HG02798 (cell line): ENCODE data around the gene ALKBH1.
"Not testable (repeated sequence)": the region's sequence is repeated elsewhere in the genome, so short reads cannot be mapped to it uniquely, and the experiment has no call there.

Experiments
- ATAC-seq: cut with Tn5 transposase; IDR thresholded peaks from one replicate; pipeline ENCODE4 v1.9.1; 2021; ENCODE audit warnings: mild to moderate bottlenecking; ENCODE audit not compliant: unreplicated experiment, poor library complexity

Gene ALKBH1

DNA sequence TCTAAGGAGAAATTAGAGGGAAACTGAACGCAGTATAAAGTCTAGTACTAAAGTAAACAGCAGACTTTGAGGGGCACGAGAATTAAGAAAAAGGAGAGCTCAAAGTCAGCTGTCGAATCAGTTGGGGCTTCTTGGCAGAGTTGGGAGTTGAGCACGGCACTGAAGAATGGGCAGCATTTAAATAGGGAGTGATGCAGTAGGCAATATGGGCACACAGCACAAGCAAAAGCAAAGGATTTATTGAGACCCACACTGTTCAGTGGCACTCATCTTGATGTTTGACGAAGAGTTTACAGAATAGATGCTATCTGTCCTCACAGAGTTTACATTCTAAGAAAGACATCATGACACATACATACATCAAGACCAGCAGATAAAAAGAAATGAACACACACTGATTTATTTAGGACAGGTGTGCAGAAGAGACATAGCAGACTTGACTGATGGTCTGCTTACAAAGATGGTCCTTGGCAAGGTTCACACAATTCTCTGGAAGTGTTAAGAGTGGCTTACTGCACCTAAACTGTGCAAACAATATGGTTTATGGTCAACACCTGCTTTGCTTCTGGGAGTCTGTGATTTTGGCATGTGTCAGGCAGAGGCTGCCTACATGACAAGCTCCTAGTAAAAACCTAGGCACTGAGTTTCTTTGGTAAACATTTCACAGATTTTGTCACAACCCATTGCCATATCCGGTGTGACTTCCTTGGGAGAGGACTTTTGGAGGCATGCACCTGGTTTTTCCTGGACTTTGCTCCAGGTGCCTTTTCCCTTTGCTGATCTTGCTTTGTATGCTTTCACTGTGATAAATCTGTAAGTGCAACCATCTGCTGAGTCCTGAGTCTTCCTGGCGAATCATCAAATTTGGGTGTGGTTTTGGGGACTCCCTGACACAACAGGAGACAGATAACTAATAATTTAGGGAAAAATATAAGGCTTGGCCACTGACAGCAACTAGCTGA is 26.3 kb downstream of the ALKBH1 start:
- no peak for ATAC-seq

DNA sequence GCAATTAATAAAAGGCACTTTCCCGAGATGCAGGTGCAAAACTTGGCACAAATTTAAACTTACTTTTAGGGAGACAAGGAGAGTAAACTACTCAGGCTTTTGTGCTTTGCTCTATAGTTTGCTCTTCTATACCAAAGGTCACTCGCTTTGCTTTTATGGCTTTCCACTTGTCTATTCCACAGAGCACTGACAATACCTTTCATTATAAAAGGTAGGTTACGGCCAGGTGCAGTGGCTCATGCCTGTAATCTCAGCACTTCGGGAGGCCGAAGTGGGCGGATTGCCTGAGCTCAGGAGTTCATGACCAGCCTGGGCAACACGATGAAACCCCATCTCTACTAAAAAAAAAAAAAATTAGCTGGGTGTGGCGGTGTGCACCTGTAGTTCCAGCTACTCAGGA is 32.9 kb downstream of the ALKBH1 start:
- ATAC-seq = no peak

DNA sequence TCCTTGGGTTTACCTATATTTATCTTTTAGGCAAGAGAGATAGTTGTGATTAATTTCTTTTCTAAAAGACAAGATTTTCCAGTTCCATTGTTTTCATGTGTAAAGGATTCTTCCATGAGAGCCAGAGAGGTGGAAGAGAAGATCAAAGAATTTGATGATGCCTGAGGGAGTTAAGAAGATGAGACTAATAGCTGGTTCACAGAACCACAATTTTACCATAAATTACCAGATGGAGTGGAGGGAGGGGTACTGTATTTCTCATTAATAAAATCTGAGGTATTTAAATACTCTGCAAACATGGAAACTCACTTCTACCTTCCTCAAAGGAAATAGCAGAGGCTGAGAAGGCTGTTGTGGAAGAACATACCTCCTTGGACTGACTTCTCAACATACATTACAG is 34.6 kb downstream of the ALKBH1 start:
- ATAC-seq = no peak

DNA sequence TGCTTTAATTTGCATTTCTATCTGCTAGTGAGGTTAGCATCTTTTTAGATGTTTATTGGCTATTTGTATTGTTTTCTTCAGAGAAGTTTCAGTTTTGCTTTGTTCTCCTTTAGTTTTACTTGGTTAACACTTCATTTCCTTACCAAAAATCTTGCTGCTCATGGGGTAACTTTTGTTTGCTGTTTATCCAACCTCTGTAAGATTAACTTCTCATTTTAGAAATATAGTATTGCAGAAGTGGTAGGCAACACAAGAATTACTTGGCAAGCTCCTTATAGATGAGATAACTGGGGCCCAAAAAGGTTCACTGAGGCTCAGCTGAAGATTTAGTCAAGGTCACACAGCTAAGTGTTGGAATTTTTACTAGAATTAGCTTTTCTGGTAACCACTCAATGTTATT is 40.5 kb downstream of the ALKBH1 start:
- ATAC-seq = no peak

DNA sequence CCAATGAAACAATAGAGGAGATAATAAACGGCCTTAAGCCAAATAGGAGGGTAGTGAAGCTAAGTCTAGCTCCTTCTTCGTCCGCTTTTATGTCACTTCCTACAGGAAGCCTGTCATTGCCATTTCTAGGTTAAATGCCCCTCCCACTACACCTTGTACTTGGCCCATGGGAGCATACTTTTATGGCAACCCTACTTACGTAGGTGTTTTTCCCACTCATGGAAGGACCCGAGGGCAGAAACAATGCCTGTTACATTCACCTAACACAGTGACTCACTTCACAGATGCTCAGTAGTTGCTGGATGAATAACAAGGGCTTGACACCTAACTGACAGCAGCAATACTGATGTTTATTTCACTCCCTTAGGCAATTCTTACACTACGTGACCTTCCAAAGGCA is 44.5 kb downstream of the ALKBH1 start:
- ATAC-seq = no peak

DNA sequence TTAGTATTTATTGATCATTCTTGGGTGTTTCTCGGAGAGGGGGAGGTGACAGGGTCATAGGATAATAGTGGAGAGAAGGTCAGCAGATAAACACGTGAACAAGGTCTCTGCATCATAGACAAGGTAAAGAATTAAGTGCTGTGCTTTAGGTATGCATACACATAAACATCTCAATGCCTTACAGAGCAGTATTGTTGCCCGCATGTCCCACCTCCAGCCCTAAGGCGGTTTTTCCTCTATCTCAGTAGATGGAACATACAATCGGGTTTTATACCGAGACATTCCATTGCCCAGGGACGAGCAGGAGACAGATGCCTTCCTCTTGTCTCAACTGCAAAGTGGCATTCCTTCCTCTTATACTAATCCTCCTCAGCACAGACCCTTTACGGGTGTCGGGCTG is 46.3 kb downstream of the ALKBH1 start:
- ATAC-seq = not testable (repeated sequence)

DNA sequence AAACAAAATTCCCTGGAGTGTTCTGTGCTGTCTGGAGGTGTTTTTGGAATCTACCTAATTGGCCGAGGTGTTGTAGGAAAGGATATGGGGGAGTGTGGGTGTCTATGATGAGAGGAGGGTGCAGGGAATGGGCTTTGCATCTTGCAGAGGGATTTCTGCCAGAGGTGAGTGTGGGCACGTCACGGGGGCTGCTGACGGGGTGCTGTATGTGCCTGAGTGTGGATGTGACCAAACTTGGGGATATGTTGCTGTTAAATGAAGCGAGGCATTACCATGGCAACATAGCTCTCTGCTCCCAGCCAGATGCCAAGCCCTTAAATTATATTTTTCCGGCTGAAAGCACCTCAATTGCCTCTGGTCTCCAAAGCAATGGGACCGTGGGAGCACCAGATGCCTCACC is 47.1 kb downstream of the ALKBH1 start:
- ATAC-seq = no peak

DNA sequence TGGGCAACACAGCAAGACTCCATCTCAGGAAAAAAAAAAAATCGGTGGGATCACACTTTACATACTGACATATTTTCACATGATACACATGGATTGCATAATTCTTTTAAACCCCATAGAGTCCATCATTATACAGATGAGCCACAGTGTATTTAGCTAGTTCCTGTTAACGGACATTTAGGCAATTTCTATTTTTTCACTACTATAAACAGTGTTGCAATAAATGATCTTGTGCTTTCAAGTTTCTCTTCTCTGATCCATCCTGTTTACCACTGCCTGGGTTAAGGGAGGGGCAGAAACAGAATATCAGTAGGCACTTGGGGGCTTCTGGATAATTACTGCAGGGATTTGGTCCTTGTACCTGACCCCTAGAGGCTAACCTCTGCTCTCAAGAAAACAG is 48.0 kb downstream of the ALKBH1 start:
- no peak for ATAC-seq

DNA sequence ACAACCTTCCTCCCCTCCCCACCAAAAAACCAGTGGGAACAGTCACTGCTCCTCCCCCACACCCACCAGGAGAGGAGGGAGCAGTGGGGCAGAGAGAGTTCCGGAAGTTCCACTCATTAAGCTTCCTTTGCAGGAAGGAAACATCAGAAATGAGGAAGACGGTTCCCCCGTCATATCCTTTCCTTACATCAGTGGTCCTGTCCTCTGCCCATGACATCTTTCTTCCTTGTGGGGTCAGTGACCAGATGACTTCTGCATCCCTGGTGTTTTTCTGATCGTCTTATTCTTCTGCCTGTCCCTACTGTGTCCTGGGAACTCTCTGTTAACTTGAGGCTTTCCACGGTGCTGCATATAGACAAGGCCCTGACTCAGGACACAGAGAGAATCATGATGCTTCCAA is 50.5 kb downstream of the ALKBH1 start:
- no peak for ATAC-seq

DNA sequence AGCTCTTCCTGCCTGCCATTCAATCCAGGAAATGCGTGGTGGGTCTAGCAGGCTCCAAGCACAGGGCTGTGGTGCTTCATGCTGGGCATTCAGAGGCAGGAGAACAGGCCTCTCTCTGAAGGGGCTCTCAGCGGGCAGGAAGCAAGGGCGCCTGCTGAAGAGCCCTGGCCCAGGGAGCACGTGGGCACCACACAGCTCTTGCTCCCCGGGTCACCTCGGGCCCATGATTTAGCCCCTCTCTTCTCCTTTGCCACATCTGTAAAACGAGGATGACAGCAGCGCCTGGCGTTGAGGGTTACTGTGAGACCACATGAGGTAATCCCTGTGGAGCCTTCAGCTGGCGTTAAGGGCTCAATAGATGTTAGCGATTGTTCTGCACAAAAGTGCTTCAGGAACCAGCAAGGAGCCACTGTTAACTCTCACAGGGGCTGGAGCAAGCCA is 53.8 kb downstream of the ALKBH1 start:
- no peak for ATAC-seq

DNA sequence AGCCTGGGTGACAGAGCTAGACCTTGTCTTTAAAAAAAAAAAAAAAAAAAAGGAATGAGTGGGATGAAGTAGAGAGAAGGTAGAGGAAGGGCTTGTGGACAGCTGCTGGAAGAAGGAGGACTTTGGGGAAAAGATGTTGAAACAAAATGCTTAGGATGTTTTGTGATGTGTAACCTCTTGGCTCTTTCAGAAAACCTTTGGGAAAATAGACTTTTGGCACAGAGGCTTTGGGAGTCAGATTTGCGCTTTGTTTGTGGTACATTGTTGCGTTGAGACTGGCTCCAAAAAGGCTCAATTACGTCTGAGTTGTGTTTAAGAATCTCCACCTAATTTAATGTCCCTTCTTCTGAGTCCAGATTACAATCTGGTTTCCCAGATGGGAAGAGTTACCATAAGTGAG is 58.5 kb downstream of the ALKBH1 start:
- no peak for ATAC-seq

DNA sequence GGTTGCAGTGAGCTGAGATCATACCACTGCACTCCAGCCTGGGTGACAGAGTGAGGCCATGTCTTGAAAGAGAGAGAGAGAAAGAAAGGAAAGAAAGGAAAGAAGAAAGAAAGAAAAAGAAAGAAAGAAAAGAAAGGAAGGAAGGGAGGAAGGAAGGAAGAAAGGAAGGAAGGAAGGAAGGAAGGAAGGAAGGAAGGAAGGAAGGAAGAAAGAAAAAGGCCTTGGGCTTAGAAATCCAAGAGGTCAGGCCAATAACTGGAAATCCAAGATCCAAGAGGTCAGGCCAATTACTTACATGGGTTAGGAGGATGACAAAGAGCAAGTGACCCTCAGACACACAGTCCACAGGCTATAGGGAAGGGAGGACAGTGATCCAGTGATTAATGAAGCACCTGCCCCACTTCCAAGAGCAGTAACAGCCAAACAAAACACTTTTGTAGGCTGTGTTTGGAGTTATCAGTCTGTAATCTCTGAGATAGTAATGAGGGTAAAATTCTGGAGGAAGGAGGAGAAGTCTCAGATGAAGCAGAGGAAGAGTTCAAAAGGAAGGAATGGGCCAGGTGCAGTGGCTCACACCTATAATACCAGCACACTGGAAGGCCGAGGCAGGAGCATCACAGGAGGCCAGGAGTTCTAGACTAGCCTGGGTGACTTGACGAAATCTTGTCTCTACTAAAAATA is 59.2 kb downstream of the ALKBH1 start:
- no peak for ATAC-seq

DNA sequence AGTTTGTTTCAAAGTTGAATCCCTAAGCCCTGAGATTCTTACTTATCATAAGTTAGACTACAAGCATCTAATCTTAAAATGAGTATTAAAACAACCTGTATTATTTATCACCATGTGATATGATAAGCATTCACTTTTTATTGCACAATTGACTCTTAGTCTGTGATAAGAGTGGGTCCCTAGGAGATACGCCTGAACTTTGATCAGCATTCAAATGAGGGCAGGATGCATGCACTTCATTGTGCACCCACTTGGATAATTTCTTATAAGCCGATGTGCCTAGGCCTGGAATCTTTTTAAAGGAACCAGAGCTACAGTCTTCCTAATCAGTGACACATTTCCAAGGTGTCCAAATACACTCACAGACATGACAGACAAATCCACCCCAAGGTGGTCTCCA is 60.0 kb downstream of the ALKBH1 start:
- ATAC-seq = no peak

DNA sequence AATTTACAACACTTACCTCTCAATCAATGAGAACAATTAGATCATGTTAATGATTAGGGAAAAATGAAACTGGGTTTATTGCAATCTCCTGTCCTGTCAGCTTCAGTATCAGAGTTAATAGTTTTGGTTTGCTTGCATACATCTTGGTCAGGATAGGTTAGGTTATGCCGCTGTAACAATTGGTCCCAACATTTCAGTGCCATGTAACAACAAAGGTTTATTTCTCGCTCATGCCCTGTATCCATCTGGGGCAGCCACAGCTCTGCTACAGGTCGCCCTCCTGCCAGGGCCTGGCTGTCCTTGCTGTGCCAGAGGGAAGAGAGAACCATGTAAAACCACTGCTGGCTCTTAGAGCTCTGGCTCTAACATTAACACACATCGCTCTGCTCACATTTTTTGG is 60.9 kb downstream of the ALKBH1 start:
- ATAC-seq = no peak

DNA sequence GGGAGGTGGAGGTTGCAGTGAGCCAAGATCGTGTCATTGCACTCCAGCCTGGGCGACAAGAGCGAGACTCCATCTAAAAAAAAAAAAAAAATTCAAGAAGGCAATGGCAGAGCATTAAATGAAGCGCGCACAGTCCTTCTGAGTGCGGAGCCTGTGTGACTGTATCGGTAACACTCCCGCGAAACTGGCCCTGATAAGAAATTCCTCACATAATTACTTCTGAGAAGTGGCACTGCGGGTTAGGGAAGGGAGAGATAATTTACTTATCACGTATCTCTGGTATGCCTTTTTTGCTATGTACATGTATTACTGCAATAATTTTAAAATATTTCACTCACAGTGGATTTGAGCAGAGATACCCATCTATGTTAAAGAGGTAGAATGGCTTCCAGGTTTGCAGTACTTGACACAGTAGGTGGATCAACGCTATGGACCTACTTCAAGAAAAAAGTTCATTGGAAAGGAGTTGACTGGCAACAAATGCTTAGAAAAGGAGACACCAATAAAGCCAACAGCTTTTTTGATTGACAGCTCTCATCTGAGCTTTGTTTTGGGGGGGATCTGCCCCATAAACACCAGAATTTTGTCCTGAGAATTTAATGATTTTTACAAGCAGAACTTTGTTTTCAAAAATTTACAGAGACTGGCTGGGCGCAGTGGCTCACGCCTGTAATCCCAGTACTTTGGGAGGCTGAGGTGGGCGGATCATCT is 62.1 kb downstream of the ALKBH1 start:
- no peak for ATAC-seq

DNA sequence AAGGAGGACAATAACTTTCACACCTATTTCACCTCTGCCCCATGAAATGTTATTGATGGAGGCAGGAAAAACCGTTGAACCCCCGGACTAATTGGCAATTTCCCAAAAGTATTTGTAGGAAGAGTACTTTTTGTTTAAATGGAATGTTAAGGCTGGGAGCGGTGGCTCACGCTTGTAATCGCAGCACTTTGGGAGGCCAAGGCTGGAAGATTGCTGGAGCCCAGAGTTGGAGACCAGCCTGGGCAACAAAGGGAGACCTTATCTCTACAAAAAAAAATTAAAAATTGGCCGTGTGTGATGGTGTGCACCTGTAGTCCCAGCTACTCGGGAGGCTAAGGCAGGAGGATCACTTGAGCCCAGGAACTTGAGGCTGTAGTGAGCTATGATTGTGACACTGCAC is 65.4 kb downstream of the ALKBH1 start:
- no peak for ATAC-seq

DNA sequence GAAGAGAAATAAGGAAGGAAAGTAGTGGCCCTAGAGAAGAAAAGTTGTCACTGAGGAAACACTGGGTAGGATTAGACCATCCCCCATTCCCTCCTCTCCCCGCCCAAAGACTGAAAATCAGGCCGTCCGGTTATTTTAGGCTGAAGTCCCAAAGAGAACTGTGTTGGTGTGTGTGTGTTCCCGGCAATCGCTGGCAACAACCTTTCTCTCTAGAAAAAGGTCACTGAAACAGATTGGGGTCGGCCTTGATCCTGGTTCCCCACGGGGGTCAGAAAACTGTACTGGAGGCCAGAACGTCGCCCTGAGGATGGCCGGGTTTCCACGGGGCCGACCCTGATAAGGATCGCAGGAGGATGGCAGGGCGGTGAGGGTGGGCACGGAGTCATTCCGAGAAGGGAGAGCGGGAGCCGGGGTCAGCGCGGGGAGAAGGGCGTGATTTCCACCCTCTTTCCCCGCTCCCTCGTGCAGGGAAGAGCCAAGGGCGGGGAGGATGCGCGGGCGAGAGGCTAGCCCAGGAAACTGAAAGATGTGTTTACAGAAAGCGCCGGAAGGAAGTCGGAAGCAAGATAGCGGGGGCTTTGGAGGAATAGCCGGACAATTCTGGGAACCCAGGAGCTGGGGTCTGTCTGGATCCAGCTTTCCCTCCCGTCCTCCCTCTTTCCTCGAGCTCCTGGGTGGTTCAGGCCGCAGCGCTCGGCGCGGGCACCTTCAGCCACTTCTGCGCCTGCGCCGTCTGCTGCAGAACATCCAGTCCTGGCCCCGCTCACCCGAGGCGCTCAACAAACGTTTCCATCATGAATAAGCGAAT is 66.1 kb downstream of the ALKBH1 start:
- peak; percentile 73 for ATAC-seq

DNA sequence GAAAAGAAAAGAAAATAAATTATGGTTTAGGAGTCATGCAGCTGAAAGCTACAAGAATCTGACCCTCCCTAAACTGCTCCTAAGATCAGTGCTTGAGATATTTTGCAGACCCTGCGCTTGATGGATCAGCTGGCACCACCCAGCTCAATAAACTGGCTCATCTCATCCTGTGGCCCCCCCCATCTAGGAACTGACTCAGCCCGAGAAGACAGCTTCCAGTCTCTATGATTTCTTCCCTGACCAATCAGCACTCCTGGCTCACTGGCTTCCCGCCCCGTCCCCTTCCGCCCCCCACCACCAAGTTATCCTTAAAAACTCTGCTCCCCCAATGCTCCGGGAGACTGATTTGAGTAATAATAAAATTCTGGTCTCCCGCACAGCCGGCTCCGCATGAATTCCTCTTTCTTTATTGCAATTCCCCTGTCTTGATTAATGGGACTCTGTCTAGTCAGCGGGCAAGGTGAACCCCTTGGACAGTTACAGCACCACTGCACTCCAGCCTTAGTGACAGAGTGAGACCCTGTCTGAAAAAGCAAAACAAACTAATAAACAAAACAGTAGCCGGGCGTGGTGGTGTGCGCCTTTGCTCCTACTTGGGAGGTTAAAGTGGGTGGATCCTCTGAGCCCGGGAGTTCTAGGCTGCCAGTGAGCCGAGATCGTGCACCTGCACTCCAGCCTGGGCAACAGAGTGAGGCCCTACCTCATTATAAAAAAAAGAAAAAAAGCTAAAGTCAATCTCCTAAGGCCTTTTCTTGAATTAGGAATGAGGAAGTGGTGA is 66.9 kb downstream of the ALKBH1 start:
- ATAC-seq = peak; percentile 19

DNA sequence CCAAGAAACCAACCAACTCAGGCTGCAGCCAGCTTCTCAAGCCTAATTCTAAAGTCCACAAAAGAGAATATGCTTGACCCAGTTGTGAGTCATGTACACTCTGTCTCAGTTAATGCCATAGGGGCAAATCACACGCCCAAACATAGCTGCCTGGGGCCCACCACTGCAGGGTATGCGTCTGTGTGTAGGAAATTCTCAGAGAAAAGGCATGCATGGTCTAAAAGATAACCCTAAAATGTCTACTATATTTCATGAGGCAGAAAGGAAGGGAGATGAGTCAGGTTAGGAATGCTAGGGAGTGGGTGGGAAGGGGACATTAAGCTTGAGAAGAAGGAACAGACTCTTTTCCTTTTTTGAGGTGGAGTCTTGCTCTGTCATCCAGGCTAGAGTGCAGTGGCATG is 69.1 kb downstream of the ALKBH1 start:
- no peak for ATAC-seq
